Ovary (tissue), 9 donors: ENCODE results near the gene TBCE. TPM values are rescaled to one million over a fixed set of nuclear protein-coding genes. Genes with fewer than 3 reads are reported as not detected.

Source experiments
- DNase-seq, 5 donors: peaks; one replicate each; pipeline ENCODE4 v3.0.0-alpha.2; 2019 to 2020
- H3K27ac ChIP-seq, 2 donors: fragments of 200-600 bp; one replicate each; pipeline versions ENCODE4 v1.5.1 to v1.8.0; 2019 to 2022
- H3K27me3 ChIP-seq: fragments of 200-600 bp; one replicate; pipeline ENCODE4 v1.8.0; 2022
- H3K36me3 ChIP-seq: fragments of 200-600 bp; sonication (generic); one replicate; pipeline ENCODE4 v1.5.1; 2019
- H3K4me1 ChIP-seq: one replicate; pipeline ENCODE4 v1.8.1; 2013; ENCODE audit warnings: mild to moderate bottlenecking, moderate library complexity; ENCODE audit not compliant: insufficient read depth
- H3K4me3 ChIP-seq: fragments of 200-600 bp; sonication (generic); one replicate; pipeline ENCODE4 v1.5.1; 2017
- H3K9me3 ChIP-seq, 2 donors: fragments of 200-600 bp in 1 of 2; sonication (generic) in 1 of 2; one replicate each; pipeline versions ENCODE4 v1.5.1 to v1.8.1; 2013 to 2019; ENCODE audit warnings: mild to moderate bottlenecking in 1 of 2, moderate library complexity in 1 of 2
- EP300 ChIP-seq: sonication (generic); formaldehyde crosslinking; IDR thresholded peaks from one replicate; pipeline ENCODE4 v1.6.1; 2017; ENCODE audit warnings: antibody characterized with exemption
- POLR2A ChIP-seq: fragments of 450-650 bp; IDR thresholded peaks from one replicate; pipeline ENCODE4 v1.6.1; 2017; ENCODE audit warnings: antibody characterized with exemption, mild to moderate bottlenecking, moderate library complexity
- WGBS, 3 donors: extraction: QIAGEN DNeasy Blood & Tissue Kit in 1 of 3; methylation state at CpG; one replicate each; pipeline versions ENCODE4 v1.1.5 to v1.1.7; 2013 to 2017; 5-methylcytosine and 5-hydroxymethylcytosine counted together
- intact Hi-C, 4 donors: fragments of 100-400 bp; cut with DNase I; formaldehyde crosslinking; loops; one replicate each; pipeline versions ENCODE4 v1.11.0 to v1.15.1; 2022 to 2023
- polyA plus RNA-seq, 2 donors: library from polyadenylated mRNA; stranded (reverse); fragments of 200-250 nt in 1 of 2; fragments of 350-450 nt in 1 of 2; fragmentation: Illumina TruSeq in 1 of 2; extraction: RNeasy Lipid Tissue Mini Kit (QIAGEN cat#74804) in 1 of 2; gene quantifications; one replicate each; pipeline ENCODE4 v1.2.3, GENCODE V29; 2013 to 2014
- total RNA-seq, 7 donors: library from RNA; depleted of rRNA in 2 of 7; stranded (reverse); fragments of >200 nt in 2 of 7; fragmentation: NEBNext Ultra II Directional in 3 of 7; extraction: Animal tissue kit (Norgen Biotek cat#: 25700) in 3 of 7; gene quantifications; one replicate each; pipeline versions ENCODE4 v1.1.0 to v1.2.4, GENCODE V29; 2016 to 2023
- TF ChIP-seq, protein P1 (sequence below), 3 donors: fragments of 450-650 bp in 2 of 3; fragments of 200-600 bp in 1 of 3; IDR thresholded peaks; one replicate each; pipeline versions ENCODE4 v1.5.1 to v1.8.0; 2016 to 2022; ENCODE audit warnings: antibody characterized with exemption in 3 of 3, mild to moderate bottlenecking in 1 of 3
- donor health status: DM: no; HTN: no; CAD: no; lungs with moderate emphysema.
- donor health status: DM: no; HTN: no; CAD: no.
- donor health status: Bipolar disorder and iron deficiency.
- donor health status: DM: yes; HTN: yes; CAD: no.
- donor health status: DM: no; HTN: no; CAD: no.
- donor health status: DM: yes; HTN: yes; CAD: no.

Gene TBCE
- total and polyA plus RNA-seq, 9 donors = 11.8 to 25.5 (median 22.8) TPM

DNA sequence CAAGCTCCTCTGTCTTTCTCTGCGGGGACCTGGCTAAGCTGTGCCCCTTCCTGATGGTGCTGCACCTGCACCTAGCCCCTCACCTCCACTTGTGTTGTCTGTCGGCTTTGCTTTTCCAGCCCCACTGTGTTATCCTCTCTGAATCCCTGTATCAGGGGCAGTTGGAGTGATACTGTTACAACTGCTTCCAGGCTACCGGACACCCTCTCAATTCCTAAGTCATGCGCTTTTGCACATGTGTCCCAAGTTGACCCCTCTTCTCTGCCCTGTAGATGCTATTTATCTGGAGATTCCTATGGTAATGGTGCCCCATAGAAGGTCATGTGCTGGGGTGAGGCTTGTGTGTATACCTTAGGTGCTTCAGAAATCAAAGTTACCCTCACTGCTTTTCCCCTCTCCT is 58.9 kb downstream of the TBCE start:
- H3K36me3 ChIP-seq = no peaks in the 10 kb centered on the region
- no peak for TF ChIP-seq POLR2A
- H3K4me3 ChIP-seq = no peak overlapping the region
- no peak for DNase-seq
- no peaks in the 10 kb centered on the region for H3K27me3 ChIP-seq
- no peak overlapping the region for H3K27ac ChIP-seq
- 97 to 98% (median 97%) methylated on average over 4 of the region's 4 CpGs for WGBS, 3 donors
- no peaks in the 10 kb centered on the region for H3K9me3 ChIP-seq
- intact Hi-C loops = loop anchor here in 2 of 4 donors (5.0 to 10.0 kb wide), 2 partner anchors 321 to 949 kb away; partner anchors contain the start of gene TARBP1 (in 1 of the 2)
- peaks cover 1% of the 10 kb centered on the region for H3K4me1 ChIP-seq

DNA sequence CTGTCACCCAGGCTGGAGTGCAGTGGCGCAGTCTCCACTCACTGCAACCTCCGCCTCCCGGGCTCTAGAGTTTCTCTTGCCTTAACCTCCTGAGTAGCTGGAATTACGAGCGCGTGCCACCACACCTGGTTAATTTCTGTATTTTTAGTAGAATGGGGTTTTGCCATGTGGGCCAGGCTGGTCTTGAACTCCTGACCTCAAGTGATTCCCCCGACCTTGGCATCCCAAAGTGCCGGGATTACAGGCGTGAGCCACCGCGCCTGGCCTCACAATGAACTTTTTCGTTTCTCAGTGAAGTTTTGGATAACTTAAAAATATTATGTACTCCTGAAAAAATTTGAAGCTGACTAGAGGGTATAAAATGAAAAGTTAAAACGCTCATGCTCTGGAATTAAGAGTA is 59.5 kb downstream of the TBCE start:
- DNase-seq = no peak
- 91 to 94% (median 92%) methylated on average over 13 of the region's 13 CpGs for WGBS, 3 donors

DNA sequence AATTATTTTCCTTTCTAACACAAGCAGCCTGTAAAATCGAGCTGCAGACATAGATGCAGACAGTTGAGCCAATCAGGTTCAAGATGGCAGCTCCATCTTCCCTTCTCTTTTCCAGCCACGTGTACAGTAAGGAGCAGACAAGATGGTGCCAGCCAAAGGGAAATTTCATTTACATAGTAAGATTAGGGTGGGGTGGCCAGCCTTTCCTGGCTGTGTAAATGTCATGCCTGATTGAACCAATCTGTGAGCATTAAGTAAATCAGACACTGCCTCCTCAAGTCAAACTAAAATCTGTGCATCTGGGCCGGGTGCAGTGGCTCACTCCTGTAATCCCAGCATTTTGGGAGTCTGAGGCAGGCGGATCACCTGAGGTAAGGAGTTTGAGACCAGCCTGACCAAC is 60.2 kb downstream of the TBCE start:
- WGBS, 3 donors = 69 to 78% (median 76%) methylated on average over 4 of the region's 4 CpGs
- H3K27ac ChIP-seq = no peak overlapping the region
- H3K27me3 ChIP-seq = no peaks in the 10 kb centered on the region
- TF ChIP-seq EP300 (no peak), POLR2A (no peak)
- TF ChIP-seq, protein P1, sequence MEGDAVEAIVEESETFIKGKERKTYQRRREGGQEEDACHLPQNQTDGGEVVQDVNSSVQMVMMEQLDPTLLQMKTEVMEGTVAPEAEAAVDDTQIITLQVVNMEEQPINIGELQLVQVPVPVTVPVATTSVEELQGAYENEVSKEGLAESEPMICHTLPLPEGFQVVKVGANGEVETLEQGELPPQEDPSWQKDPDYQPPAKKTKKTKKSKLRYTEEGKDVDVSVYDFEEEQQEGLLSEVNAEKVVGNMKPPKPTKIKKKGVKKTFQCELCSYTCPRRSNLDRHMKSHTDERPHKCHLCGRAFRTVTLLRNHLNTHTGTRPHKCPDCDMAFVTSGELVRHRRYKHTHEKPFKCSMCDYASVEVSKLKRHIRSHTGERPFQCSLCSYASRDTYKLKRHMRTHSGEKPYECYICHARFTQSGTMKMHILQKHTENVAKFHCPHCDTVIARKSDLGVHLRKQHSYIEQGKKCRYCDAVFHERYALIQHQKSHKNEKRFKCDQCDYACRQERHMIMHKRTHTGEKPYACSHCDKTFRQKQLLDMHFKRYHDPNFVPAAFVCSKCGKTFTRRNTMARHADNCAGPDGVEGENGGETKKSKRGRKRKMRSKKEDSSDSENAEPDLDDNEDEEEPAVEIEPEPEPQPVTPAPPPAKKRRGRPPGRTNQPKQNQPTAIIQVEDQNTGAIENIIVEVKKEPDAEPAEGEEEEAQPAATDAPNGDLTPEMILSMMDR (IDR thresholded peaks at IDR 0.05) = no peak
- intact Hi-C loops = loop anchor here in 2 of 4 donors (5.0 to 10.0 kb wide), 2 partner anchors 323 to 950 kb away; partner anchors contain the start of gene TARBP1 (in 1 of the 2)
- DNase-seq = no peak
- peaks cover 1% of the 10 kb centered on the region for H3K4me1 ChIP-seq
- H3K36me3 ChIP-seq = no peaks in the 10 kb centered on the region
- H3K4me3 ChIP-seq = no peak overlapping the region
- no peaks in the 10 kb centered on the region for H3K9me3 ChIP-seq

More for the DNA sequence above, 59.5 kb downstream of the TBCE start:
- H3K27me3 ChIP-seq = no peaks in the 10 kb centered on the region
- H3K4me1 ChIP-seq = peaks cover 1% of the 10 kb centered on the region
- no peaks in the 10 kb centered on the region for H3K9me3 ChIP-seq
- TF ChIP-seq POLR2A (no peak), EP300 (no peak)
- TF ChIP-seq, protein P1 (IDR thresholded peaks at IDR 0.05) = no peak
- intact Hi-C loops = loop anchor here in 2 of 4 donors (5.0 to 10.0 kb wide), 2 partner anchors 322 to 949 kb away; partner anchors contain the start of gene TARBP1 (in 1 of the 2)
- no peak overlapping the region for H3K4me3 ChIP-seq
- H3K36me3 ChIP-seq = no peaks in the 10 kb centered on the region
- H3K27ac ChIP-seq = no peak overlapping the region

DNA sequence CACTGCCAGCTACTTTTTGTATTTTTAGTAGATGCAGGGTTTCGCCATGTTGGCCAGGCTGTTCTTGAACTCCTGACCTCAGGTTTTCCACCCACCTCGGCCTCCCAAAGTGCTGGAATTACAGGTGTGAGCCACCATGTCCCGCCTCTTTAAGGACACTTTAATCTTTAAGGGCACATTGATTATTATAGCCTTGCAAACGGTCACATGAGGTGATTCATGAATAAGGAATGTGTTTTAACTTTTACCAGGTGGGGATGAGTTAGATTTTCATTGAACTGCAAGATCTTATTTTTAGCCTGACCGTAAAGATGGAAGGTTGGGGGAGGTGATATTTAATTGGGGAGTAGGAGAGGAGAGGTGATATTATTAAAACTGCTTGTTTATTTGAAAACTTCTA is 61.9 kb downstream of the TBCE start:
- WGBS, 3 donors = 79 to 81% (median 81%) methylated on average over 5 of the region's 5 CpGs
- no peak for TF ChIP-seq POLR2A
- TF ChIP-seq, protein P1 (IDR thresholded peaks at IDR 0.05) = no peak
- no peaks in the 10 kb centered on the region for H3K9me3 ChIP-seq
- DNase-seq = no peak
- H3K4me1 ChIP-seq = no peaks in the 10 kb centered on the region
- H3K27me3 ChIP-seq = no peaks in the 10 kb centered on the region
- intact Hi-C loops = loop anchor here in 2 of 4 donors (5.0 to 10.0 kb wide), 2 partner anchors 324 to 952 kb away; partner anchors contain the start of gene TARBP1 (in 1 of the 2)
- no peak overlapping the region for H3K27ac ChIP-seq
- H3K4me3 ChIP-seq = no peak overlapping the region
- H3K36me3 ChIP-seq = no peaks in the 10 kb centered on the region

DNA sequence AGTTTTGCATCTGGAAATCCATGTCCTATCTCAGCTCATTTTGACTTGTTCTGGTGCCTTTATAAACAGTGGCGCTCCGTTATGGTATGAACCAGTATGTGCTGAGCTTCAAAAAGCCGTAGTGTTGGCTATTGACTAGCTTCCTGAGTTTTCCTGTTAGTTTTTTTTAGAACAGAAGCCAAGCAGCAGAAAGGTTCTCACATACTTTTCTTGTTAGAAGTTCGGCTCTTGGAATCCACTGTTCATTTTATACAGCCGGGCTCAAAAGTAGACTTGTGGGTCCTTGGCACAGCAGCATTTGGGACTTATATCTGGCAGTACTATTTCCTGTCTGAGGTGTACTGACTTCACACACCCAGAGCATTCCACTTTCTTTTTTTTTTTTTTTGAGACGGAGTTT is 63.8 kb downstream of the TBCE start:
- H3K4me1 ChIP-seq = no peaks in the 10 kb centered on the region
- H3K27me3 ChIP-seq = no peaks in the 10 kb centered on the region
- no peaks in the 10 kb centered on the region for H3K9me3 ChIP-seq
- DNase-seq = no peak
- 51 to 61% (median 53%) methylated on average over 6 of the region's 6 CpGs for WGBS, 3 donors
- H3K4me3 ChIP-seq = no peak overlapping the region
- H3K36me3 ChIP-seq = no peaks in the 10 kb centered on the region
- intact Hi-C loops = no loop called here
- TF ChIP-seq, protein P1 (IDR thresholded peaks at IDR 0.05) = no peak
- no peak for TF ChIP-seq POLR2A
- H3K27ac ChIP-seq = no peak overlapping the region
